AG04450 (cell line): Measurements from ENCODE around the gene PRKG1. TPM values are rescaled to one million over a fixed set of nuclear protein-coding genes. Genes with fewer than 3 reads are reported as not detected.

ENCODE experiments used
- CTCF ChIA-PET: fragments of 300-600, 350-600 bp; formaldehyde crosslinking; extraction: SDS; loops from one replicate; lab custom pipeline; 2022; ENCODE audit warnings: antibody characterized with exemption, inconsistent platforms; lab: Charles Lee
- POLR2A ChIA-PET: fragments of 350-600 bp; formaldehyde crosslinking; extraction: SDS; loops from one replicate; lab custom pipeline; 2021; ENCODE audit warnings: antibody characterized with exemption, inconsistent platforms; lab: Yijun Ruan, JAX
- DNase-seq: peaks from one replicate; pipeline ENCODE4 v3.0.0-alpha.2; 2011; ENCODE audit warnings: low read depth, low spot score
- H3K27ac ChIP-seq: one replicate; pipeline ENCODE4 v1.5.1; 2012; ENCODE audit warnings: low read depth, low read length, control low read depth
- H3K27me3 ChIP-seq: one replicate; pipeline ENCODE4 v1.6.0; 2012; ENCODE audit warnings: low read length; ENCODE audit not compliant: control insufficient read depth, insufficient read depth
- H3K4me3 ChIP-seq: 2 replicates; pipeline ENCODE4 v1.5.1; 2011; ENCODE audit warnings: mild to moderate bottlenecking, low read depth, low read length, control low read depth
- H3K9me3 ChIP-seq: 2 replicates; pipeline ENCODE4 v1.5.1; 2012; ENCODE audit warnings: low read length; ENCODE audit not compliant: control insufficient read depth, insufficient read depth
- CTCF ChIP-seq: IDR thresholded peaks from 2 replicates; pipeline ENCODE4 v1.5.1; 2011; ENCODE audit warnings: low read depth, low read length, control low read depth, inconsistent platforms
- polyA plus RNA-seq: library from polyadenylated mRNA; depleted of rRNA; stranded (reverse); fragments of >200 nt; gene quantifications from 2 replicates; pipeline ENCODE4 v1.2.3, GENCODE V29; 2011; rRNA removed
- small RNA-seq: library from RNA; depleted of rRNA; stranded (forward); fragments of <200 nt; gene quantifications from one replicate; pipeline ENCODE3, GENCODE V24; 2012; ENCODE audit warnings: low read depth; ENCODE audit not compliant: insufficient read length

PRKG1 gene
- polyA plus RNA-seq, 1 experiment, result 19.0 TPM

DNA sequence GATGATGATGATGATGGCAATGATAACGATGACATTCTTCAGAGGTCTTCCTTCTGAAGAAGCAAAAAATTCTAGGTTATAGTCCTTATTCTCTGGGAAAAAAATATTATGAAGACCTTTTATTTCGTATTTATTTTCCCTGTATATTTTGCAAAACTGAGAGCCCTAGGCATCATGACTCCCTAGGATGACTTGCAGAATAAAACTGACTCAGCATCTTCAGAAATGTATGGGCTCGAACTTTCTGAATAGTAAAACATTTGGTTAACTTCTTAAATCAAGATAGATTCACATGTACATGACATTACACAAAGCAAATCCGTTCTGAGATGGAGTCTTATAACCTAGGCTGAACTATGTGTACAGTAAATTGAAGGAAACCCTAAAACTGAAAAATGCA lies 1269.2 kb downstream of the PRKG1 start:
- TF ChIP-seq CTCF, result no peak
- no peaks in the 10 kb centered on the region for H3K27me3 ChIP-seq
- ChIA-PET CTCF (no interaction called here), POLR2A (no interaction called here)
- DNase-seq, result no peak
- no peak overlapping the region for H3K4me3 ChIP-seq
- H3K27ac ChIP-seq, result no peak overlapping the region
- peaks cover 22% of the 10 kb centered on the region for H3K9me3 ChIP-seq

- TF ChIP-seq CTCF, result no peak
- ChIA-PET POLR2A (no interaction called here), CTCF (no interaction called here)
- H3K27me3 ChIP-seq, result no peaks in the 10 kb centered on the region
- H3K27ac ChIP-seq, result no peak overlapping the region
- no peak for DNase-seq
- H3K9me3 ChIP-seq, result peaks cover 22% of the 10 kb centered on the region
- H3K4me3 ChIP-seq, result no peak overlapping the region
These were observed 1272.4 kb downstream of the PRKG1 start for GRCh38 chr10:52346394-52347326.

DNA sequence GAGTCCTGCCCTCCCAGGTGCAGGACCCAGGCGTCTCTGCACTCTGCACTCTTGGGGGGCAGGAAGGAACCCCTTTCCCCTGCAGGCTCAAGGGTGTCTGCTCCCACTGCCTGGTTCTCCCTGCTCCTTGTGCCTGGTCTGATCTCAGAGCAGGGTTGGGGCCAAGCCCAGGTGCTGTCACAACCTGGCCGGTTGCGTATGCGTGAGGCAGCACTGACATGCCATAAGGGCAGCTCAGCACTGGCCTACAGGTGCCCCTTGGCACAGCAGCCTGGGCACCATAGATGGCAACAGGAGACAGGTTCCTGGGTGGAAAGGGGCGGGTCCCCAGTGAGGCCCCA lies 1273.0 kb downstream of the PRKG1 start:
- CTCF ChIA-PET, result no interaction called here
- no peak for TF ChIP-seq CTCF
- POLR2A ChIA-PET, result no interaction called here

More for the DNA sequence above, 1273.0 kb downstream of the PRKG1 start:
- DNase-seq, result no peak
- Histone ChIP-seq H3K4me3 (no peak overlapping the region), H3K9me3 (peaks cover 22% of the 10 kb centered on the region), H3K27me3 (no peaks in the 10 kb centered on the region), H3K27ac (no peak overlapping the region)

Small RNA genes lying within 50 kb of the gene (small RNA-seq; reads per million reads assigned to genes)
- 3.2 reads per million, percentile 25 among the genes with 10 or more reads in this experiment for gene MIR605

Other genes with a start within 250 kb of the PRKG1 start
- not detected in 2 replicates for gene A1CF, start 188.9 kb upstream of the PRKG1 start, polyA plus RNA-seq